Hippocampal formation (tissue), 2 donors: Measurements from ENCODE around the gene GOLGA6A.
"Not testable (repeated sequence)": the region's sequence is repeated elsewhere in the genome, so short reads cannot be mapped to it uniquely, and the experiment has no call there.

ENCODE experiments used
- DNase-seq, 2 donors: peaks; one replicate each; lab custom pipeline; 2025; lab: John Stamatoyannopoulos, UW

GOLGA6A gene

DNA sequence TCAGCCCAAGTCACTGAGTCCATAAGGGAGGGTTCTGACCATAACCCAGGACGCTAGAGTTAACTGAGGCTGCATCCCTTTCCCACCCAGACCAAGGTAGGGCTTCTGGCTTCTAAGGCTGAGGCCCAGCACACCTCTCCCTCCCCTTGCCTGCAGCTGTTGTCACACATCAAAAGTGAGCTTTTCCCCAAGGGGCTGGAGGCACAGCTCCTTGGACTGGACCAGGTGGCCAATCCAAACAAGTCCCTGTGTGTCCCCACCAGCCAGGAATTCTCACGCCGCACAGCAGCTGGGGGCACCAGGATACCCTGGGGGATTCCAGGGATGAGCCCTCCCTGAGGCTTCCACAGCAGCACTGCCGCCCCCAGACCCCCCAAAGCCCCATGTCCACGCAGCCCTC lies 25.8 kb upstream of the GOLGA6A start:
- no peak for DNase-seq

GRCh38 chr15:74099963-74100733 lies 17.8 kb upstream of the GOLGA6A start:
- DNase-seq, result not testable (repeated sequence)

- DNase-seq, result not testable (repeated sequence)
Observed at GRCh38 chr15:74096753-74097474, 14.6 kb upstream of the GOLGA6A start.

- not testable (repeated sequence) for DNase-seq
Observed at GRCh38 chr15:74095610-74096009, 13.3 kb upstream of the GOLGA6A start.

DNA sequence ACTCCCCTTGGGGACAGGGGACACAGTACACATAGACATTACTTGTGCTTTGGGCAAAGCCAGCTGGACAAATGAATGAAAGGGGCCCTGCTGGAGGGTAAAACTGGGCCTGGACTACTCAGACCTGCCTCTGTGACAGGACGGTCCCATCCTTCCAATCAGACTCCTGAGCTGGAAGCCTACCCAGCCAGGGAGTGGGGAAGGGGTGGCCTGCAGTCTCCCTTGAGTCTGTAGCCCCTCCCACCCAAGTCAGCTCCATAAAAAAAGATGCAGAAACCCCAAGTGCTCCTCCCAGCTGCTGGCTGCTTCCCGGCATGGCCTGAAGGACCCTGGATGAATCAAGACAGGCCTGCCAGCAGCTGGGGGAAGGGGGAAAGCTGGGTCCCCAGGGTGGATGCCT lies 12.2 kb upstream of the GOLGA6A start:
- DNase-seq, result not testable (repeated sequence)

- DNase-seq, result not testable (repeated sequence)
Observed at GRCh38 chr15:74075781-74076180, 6.6 kb downstream of the GOLGA6A start.

DNA sequence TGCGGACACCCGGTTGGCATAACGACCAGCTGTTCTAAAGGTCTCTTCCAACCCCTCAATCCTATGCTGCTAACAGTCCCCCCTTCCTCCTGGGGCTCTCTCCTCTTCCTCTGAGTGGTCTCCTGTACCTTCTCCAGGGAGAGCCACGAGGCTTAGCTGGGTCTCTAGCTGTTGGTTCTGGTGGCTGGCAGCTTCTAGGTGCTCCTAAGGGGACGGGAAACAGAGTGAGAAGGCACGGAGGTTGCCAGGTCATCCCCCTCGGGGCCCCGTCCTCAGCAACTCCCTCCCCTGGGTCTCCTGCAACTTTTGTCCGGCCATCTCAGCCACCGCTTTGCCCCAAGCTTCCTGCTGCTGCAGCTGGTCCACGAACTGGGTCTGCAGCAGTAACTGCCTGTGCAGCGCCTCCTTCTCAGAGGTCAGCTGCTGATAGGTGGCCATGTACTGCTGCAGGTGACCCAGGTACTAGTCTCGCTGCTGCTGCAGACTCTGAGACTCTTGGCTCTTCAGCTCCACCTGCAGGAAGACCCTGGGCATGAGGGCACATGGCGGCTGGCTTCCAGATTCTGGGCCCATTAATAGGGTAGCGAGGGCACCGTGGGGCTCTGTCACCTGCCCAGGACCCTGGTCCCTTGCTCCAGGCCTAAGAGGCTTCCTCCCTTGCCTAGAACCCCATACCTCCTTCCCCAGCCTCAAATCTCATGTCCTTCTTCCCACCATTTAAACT lies 9.6 kb downstream of the GOLGA6A start:
- DNase-seq, result not testable (repeated sequence)

GRCh38 chr15:74072132-74072531 lies 10.2 kb downstream of the GOLGA6A start:
- DNase-seq, result not testable (repeated sequence)

GRCh38 chr15:74071645-74072044 lies 10.7 kb downstream of the GOLGA6A start:
- not testable (repeated sequence) for DNase-seq

GRCh38 chr15:74065684-74066411 lies 16.5 kb downstream of the GOLGA6A start:
- not testable (repeated sequence) for DNase-seq

DNA sequence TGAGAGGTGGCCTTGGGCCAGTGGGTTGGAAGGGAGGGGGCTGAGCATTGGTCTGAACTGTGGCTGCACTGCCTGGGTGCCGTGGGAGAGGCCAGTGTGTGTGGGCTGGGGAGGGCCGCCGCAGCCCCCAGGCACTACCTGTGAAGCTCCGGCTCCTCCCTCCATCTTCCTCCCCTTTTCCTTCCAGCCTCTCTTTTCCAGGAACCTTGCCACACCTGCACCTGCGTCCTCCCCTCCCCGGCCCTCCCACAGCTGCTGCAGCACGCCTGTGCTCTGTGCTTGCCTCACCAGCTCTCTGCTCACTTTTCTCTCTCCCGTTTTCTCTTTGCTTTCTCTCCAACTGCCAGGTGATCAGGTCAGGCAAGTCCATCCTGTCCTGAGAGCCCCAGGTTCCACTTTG lies 17.5 kb downstream of the GOLGA6A start:
- not testable (repeated sequence) for DNase-seq

DNA sequence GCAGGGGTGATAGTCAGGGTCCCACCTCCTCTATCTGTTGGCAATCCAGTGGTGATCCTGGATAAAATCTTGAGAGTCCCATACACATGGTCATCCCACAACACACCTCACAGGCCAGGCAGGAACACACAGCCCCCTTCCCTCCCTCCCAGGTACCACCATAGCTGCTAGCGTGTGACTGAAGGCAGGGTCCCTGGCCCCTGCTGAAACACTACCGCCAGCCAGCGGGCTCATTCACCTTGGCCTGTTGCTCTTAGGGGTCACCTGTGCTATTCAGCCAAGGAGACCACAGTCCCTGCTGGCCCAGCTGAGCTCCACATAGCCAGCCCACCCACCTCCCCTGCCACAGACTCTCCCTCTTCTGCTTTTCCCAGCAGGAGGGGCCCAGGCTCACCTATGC lies 18.2 kb downstream of the GOLGA6A start:
- DNase-seq, result not testable (repeated sequence)

- not testable (repeated sequence) for DNase-seq
Observed at GRCh38 chr15:74063425-74064146, 18.8 kb downstream of the GOLGA6A start.

- no peak for DNase-seq
Observed at GRCh38 chr15:74062671-74063070, 19.7 kb downstream of the GOLGA6A start.

DNA sequence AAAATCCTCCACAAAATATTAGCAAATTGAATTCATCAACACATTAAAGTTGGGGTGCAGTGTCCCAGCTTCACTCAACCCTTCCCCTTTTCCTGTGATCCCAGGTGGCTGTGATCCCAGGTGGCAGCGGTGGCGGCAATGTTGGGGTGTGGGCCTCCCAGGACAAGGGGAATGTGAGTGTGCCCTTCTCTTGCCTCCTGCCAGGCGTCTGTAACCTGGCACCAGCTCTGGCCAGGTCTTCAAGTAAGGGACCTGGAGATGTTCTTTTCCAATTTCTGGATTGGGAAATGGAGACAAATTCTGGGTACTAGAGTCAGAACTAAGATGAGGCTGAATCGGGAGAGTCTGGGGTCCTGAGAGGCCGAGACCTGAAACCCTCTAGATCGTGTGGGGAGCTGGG lies 20.1 kb downstream of the GOLGA6A start:
- no peak for DNase-seq

GRCh38 chr15:74060251-74060650 lies 22.1 kb downstream of the GOLGA6A start:
- DNase-seq, result no peak

DNA sequence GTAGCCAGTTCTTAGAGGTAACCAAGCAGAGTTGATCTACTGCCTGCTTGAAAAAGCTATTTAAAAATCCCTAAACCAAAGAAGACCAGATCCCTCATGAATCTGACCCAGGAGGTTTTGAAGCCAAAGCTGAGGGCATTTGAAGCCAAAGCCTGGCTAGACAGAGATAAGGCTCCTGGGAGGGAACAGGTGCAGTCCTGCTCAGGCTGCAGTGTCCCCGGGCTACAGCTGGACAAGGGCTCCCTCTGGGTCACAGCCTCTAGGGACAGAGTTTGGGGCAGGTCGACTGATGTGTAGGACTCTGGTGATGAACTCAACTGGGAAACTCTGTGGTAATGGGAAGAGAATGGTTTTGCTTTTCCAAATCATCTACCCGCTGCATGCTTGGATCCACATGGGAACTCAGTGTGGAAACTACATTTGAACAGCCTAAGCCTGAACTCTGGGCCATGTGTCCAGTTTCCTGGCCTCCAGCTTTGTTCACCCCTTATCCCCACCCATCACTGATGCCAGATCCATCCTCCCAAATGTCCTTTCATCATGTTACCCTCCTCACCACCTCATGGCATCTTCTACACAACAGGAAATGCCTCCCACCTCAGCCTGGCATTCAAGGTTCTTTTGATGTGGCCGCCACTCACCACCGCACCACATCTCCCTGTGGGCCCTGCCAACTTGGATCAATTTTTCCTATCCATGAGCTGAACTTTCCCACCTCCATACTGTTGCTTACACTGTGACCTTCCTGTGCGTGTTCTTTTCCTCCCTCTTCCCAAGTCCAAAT lies 23.1 kb downstream of the GOLGA6A start:
- not testable (repeated sequence) for DNase-seq

GRCh38 chr15:74056330-74056729 lies 26.0 kb downstream of the GOLGA6A start:
- DNase-seq, result not testable (repeated sequence)

DNA sequence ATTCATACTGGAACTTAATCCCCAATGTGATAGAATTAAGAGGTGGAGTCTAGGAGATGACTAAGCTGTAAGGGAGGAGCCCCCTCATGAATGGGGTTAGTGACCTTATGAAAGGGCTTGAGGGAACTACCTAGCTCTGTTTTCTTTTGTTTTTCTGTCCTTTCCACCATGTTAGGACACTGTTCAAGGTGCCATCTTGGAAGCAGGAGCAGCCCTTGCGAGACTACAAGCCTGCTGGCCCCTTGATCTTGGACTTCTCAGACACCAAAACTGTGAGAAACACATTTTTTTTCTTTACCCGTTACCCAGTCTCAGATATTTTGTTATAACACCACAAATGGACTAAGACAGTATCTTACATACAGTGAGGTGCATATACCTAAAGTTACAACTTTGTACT lies 26.5 kb downstream of the GOLGA6A start:
- no peak for DNase-seq

DNA sequence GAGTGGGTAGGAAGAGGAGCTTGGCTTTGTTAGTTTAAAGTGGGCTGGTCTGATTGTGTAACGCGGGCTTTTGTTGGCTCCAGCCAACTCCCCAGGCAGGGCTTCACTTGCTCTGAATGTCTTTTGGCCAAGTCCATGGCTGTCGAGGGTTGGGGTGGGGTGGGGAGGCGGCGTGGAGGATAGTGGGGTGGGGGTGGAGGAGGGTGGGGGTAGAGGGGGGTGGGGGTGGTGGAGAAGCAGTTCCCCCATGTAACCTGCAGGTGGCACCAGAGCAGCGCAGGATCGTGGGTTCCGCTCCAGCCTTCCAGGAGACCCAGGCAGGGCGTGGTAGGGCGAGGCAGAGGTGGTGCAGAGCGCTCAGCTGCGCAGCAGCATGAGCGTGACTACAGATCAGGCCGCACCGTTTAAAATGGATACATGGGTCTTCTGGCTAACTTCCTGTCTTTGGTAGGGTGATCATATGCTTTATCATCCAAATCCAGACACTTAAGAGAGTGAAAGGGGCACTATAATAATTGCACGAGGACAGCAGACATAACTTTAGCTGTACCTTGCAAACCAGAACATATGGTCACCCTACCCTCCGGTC lies 28.3 kb downstream of the GOLGA6A start:
- DNase-seq, result peak; percentile 22 to 42
